GM12801 (cell line): Measurements from ENCODE around the gene CCDC57.

Experiments used
- TF ChIP-seq, protein P1 (sequence below): IDR thresholded peaks from one replicate; pipeline ENCODE4 v1.5.1; 2011; ENCODE audit warnings: control low read depth; ENCODE audit not compliant: insufficient read length; ENCODE audit errors: extremely low read depth

The CCDC57 gene

GRCh38 chr17:82055965-82056728 is 156.5 kb downstream of the CCDC57 start:
- TF ChIP-seq, protein P1, sequence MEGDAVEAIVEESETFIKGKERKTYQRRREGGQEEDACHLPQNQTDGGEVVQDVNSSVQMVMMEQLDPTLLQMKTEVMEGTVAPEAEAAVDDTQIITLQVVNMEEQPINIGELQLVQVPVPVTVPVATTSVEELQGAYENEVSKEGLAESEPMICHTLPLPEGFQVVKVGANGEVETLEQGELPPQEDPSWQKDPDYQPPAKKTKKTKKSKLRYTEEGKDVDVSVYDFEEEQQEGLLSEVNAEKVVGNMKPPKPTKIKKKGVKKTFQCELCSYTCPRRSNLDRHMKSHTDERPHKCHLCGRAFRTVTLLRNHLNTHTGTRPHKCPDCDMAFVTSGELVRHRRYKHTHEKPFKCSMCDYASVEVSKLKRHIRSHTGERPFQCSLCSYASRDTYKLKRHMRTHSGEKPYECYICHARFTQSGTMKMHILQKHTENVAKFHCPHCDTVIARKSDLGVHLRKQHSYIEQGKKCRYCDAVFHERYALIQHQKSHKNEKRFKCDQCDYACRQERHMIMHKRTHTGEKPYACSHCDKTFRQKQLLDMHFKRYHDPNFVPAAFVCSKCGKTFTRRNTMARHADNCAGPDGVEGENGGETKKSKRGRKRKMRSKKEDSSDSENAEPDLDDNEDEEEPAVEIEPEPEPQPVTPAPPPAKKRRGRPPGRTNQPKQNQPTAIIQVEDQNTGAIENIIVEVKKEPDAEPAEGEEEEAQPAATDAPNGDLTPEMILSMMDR = no peak

- TF ChIP-seq, protein P1 = no peak
Observed at GRCh38 chr17:82055023-82055964, 157.3 kb downstream of the CCDC57 start.

DNA sequence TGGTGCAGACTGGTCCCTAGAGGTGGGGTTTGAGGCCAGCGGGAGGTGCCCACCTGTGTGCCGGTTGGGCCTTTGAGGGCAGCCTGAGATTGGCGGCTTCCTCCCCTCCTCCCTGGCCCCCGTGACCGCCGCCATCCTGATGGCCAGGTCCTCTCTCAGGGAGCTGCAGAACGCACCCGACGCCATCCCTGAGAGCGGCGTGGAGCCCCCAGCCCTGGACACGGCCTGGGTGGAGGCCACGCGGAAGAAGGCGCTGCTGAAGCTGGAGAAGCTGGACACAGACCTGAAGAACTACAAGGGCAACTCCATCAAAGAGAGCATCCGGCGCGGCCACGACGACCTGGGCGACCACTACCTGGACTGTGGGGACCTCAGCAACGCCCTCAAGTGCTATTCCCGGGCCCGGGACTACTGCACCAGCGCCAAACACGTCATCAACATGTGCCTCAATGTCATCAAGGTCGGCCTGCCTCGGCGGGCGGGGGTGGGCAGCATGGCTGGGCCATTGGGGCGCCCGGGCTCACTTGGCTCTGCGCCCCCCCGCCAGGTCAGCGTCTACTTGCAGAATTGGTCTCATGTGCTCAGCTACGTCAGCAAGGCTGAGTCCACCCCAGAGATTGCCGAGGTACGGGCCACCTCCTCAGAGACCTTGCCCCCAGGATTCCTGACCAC is 158.2 kb downstream of the CCDC57 start:
- TF ChIP-seq, protein P1 = no peak

DNA sequence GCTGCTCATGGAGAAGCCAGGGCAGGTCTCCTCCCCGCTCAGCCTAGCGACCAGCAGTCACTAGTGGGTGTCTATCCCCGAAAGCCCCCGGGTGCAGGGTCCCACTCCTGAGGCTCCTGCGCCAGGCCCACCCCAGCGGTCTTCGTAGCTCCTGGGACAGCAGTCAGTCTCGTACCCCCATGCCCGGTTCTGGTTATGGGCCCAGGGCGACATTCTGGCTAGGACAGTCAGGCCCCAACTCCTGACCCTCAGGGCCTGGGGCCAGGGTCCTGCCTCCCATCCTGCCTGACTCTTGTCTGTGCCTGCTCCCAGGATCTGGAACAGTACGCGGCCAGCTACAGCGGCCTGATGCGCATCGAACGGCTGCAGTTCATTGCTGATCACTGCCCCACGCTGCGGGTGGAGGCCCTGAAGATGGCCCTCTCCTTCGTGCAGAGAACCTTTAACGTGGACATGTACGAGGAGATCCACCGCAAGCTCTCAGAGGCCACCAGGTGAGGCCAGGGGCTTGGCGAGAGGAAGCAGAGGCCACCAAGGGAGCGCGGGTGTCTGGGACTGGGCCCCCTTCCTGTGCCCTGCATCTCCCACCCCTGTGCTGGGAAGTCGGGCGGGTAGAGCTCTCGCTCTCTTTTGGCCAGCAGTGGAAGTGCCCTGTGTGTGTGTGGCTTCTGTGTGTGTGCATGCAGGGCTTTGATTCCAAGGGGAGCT is 158.9 kb downstream of the CCDC57 start:
- TF ChIP-seq, protein P1 = no peak

GRCh38 chr17:82053130-82053529 is 159.5 kb downstream of the CCDC57 start:
- TF ChIP-seq, protein P1 = no peak

GRCh38 chr17:82052638-82053059 is 160.0 kb downstream of the CCDC57 start:
- TF ChIP-seq, protein P1 = no peak
